GM18520 (cell line): ENCODE data around the gene AGRN.
"Not testable (repeated sequence)": the region's sequence is repeated elsewhere in the genome, so short reads cannot be mapped to it uniquely, and the experiment has no call there.

Experiments
- ATAC-seq: cut with Tn5 transposase; IDR thresholded peaks from one replicate; pipeline ENCODE4 v1.9.1; 2021; ENCODE audit not compliant: unreplicated experiment

AGRN gene

GRCh38 chr1:981491-981954 is 38.4 kb upstream of the AGRN start:
- no peak for ATAC-seq

- ATAC-seq: no peak
Measured at GRCh38 chr1:981955-982558, 37.9 kb upstream of the AGRN start, which contains the start of gene PERM1. TSS of gene PERM1 (minus strand) at chr1:982093. CDS start at chr1:981029, 1,064 bp downstream.

GRCh38 chr1:982765-983436 is 37.0 kb upstream of the AGRN start:
- ATAC-seq: no peak

GRCh38 chr1:983798-984475 is 36.0 kb upstream of the AGRN start:
- no peak for ATAC-seq

GRCh38 chr1:984476-984814 is 35.5 kb upstream of the AGRN start:
- ATAC-seq: no peak

GRCh38 chr1:985126-985525 is 34.8 kb upstream of the AGRN start:
- no peak for ATAC-seq

GRCh38 chr1:988061-988460 is 31.9 kb upstream of the AGRN start:
- not testable (repeated sequence) for ATAC-seq

GRCh38 chr1:991275-991674 is 28.6 kb upstream of the AGRN start:
- not testable (repeated sequence) for ATAC-seq

- no peak for ATAC-seq
Measured at GRCh38 chr1:991895-992294, 28.0 kb upstream of the AGRN start.

GRCh38 chr1:992362-992761 is 27.6 kb upstream of the AGRN start:
- no peak for ATAC-seq

- ATAC-seq: no peak
Measured at GRCh38 chr1:993379-993995, 26.4 kb upstream of the AGRN start.

GRCh38 chr1:994546-994945 is 25.4 kb upstream of the AGRN start:
- ATAC-seq: not testable (repeated sequence)

GRCh38 chr1:995665-996633 is 24.0 kb upstream of the AGRN start:
- no peak for ATAC-seq

GRCh38 chr1:996851-997712 is 22.8 kb upstream of the AGRN start:
- no peak for ATAC-seq

GRCh38 chr1:997713-997992 is 22.3 kb upstream of the AGRN start:
- ATAC-seq: no peak

- no peak for ATAC-seq
Measured at GRCh38 chr1:997993-998744, 21.8 kb upstream of the AGRN start.

GRCh38 chr1:998745-998994 is 21.2 kb upstream of the AGRN start:
- no peak for ATAC-seq

GRCh38 chr1:998995-999724 is 20.8 kb upstream of the AGRN start:
- ATAC-seq: no peak
